ENCODE results near the gene ANO6. TPM values are rescaled to one million over a fixed set of nuclear protein-coding genes. Genes with fewer than 3 reads are reported as not detected.

Gene ANO6
- total and polyA plus RNA-seq, 2 donors (not counting 1 experiment from before 2014, with no cell fraction given) = 6.6 to 19.5 TPM

DNA sequence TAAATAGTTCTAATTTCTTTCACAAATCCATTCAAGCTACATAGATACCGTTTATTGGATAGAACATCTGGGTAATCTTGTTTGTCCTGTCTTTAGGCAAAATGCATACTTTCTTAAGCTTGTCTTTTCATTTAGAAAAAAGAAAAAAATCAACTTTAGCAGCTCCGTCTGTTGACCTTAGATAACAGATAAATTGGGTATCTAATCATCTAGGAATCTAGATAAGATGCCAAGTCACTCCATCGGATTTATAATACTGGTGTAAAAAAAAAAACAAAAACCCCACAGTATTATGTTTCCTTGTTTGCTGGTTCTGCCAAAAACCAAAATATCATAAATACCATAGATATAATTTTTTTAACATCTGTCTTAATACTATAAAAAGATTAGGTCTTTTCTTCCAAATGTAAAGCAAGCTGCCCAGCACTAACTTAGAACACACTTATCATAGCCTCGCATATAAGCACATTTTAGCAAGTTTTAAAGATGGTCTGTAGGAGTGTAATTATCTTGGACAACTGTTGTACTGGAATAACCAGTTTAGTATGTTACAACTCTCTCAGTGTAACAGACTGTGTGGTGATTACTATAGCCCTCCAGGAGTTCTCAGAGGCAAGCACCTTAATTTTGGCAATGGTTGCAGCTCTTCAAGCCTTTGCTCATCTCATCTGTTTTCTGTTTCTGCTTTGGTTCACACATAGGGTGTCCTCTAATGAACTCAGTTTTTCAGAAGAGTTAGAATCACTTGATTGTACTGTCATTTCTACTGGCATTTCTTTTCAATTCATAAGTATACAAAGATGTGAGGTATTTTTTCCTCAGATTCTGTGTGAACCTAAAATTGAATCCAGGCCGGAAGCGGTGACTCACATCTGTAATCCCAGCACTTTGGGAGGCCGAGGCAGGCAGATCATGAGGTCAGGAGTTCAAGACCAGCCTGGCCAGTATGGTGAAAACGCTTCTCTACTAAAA, 83.1 kb downstream of the ANO6 start:
- no peak for ATAC-seq (ENCODE audit: low read depth)

More for the DNA sequence above, 83.1 kb downstream of the ANO6 start:
- Mint-ChIP-seq H3K4me3 (no peak overlapping the region), H3K4me1 (peaks cover 1% of the 10 kb centered on the region), H3K9me3 (ENCODE audit: insufficient read depth) (no peaks in the 10 kb centered on the region), H3K27me3 (no peaks in the 10 kb centered on the region), H3K27ac (no peak overlapping the region)
- Histone ChIP-seq H3K36me3 (replicated peaks in 1 of 2; ENCODE audit: control extremely low read depth in 1 of 2, control insufficient read depth in 1 of 2, extremely low read depth in 1 of 2, insufficient read depth in 2 of 2, low read length in 1 of 2) (peaks cover 0 to 3% of the 10 kb centered on the region in 2 experiments), H3K4me2 (replicated peaks; ENCODE audit: low read depth, low read length, poor library complexity, severe bottlenecking) (no peak overlapping the region), H3K27ac (ENCODE audit: low read length in 2 of 2) (no peak overlapping the region), H3K4me3 (ENCODE audit: control extremely low read depth in 1 of 5, extremely low read depth in 1 of 5, insufficient read depth in 1 of 5, low read depth in 2 of 5, low read length in 4 of 5) (no peak overlapping the region), H2AFZ (ENCODE audit: insufficient read depth, low read depth, low read length, poor library complexity, severe bottlenecking) (no peak overlapping the region), H3K4me1 (ENCODE audit: control insufficient read depth in 2 of 2, insufficient read depth in 2 of 2, low read length in 2 of 2) (no peaks in the 10 kb centered on the region), H3K79me2 (ENCODE audit: control insufficient read depth, insufficient read depth, low read length) (peaks cover 12% of the 10 kb centered on the region), H3K9ac (ENCODE audit: low read length) (no peak overlapping the region), H3K9me3 (ENCODE audit: control extremely low read depth in 1 of 3, control insufficient read depth in 2 of 3, insufficient read depth in 1 of 3, low read length in 2 of 3) (no peaks in the 10 kb centered on the region), H3K27me3 (replicated peaks in 1 of 4; ENCODE audit: control extremely low read depth in 1 of 4, control insufficient read depth in 3 of 4, insufficient read depth in 4 of 4, low read length in 3 of 4) (no peaks in the 10 kb centered on the region), H4K20me1 (ENCODE audit: control insufficient read depth, insufficient read depth, low read length, poor library complexity, severe bottlenecking) (no peaks in the 10 kb centered on the region)
- ChIA-PET POLR2A (no interaction called here), CTCF (no interaction called here)
- WGBS (ENCODE audit: insufficient coverage) = no CpG with 5 or more reads among the region's 8 CpGs
- no peak for DNase-seq
- intact Hi-C loops (cut with micrococcal nuclease) = no loop called here
- TF ChIP-seq, protein P1, sequence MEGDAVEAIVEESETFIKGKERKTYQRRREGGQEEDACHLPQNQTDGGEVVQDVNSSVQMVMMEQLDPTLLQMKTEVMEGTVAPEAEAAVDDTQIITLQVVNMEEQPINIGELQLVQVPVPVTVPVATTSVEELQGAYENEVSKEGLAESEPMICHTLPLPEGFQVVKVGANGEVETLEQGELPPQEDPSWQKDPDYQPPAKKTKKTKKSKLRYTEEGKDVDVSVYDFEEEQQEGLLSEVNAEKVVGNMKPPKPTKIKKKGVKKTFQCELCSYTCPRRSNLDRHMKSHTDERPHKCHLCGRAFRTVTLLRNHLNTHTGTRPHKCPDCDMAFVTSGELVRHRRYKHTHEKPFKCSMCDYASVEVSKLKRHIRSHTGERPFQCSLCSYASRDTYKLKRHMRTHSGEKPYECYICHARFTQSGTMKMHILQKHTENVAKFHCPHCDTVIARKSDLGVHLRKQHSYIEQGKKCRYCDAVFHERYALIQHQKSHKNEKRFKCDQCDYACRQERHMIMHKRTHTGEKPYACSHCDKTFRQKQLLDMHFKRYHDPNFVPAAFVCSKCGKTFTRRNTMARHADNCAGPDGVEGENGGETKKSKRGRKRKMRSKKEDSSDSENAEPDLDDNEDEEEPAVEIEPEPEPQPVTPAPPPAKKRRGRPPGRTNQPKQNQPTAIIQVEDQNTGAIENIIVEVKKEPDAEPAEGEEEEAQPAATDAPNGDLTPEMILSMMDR (IDR thresholded peaks at IDR 0.05) = no peak
- no peak for TF ChIP-seq EZH2 (IDR thresholded peaks at IDR 0.05; ENCODE audit: borderline replicate concordance, insufficient read depth, low read depth, low read length, poor library complexity, severe bottlenecking)

Measured in B cell (primary cell).